Frontal cortex (tissue), 4 donors: ENCODE data around the gene EMX1. TPM values are rescaled to one million over a fixed set of nuclear protein-coding genes. Genes with fewer than 3 reads are reported as not detected.

Experiments used
- DNase-seq, 2 donors: peaks; one replicate each; pipeline ENCODE4 v3.0.0; 2012; ENCODE audit warnings: low spot score in 2 of 2
- FAIRE-seq: peaks from 2 replicates; lab custom pipeline; 2012; peaks lifted over from hg19 to GRCh38; lab: Jason Lieb, UNC
- total RNA-seq: library from RNA; depleted of rRNA; stranded (reverse); fragments of >200 nt; gene quantifications from one replicate; pipeline ENCODE4 v1.2.3, GENCODE V29; 2014
- donor health status: control.
- donor health status: control.
- donor health status: control.

Gene EMX1
- total RNA-seq, 1 donor from 2014 or later, result 11.8 TPM

GRCh38 chr2:72969706-72970105 is 52.4 kb downstream of the EMX1 start:
- FAIRE-seq, result no peak
- no peak for DNase-seq

- FAIRE-seq, result no peak
- no peak for DNase-seq
These were observed 53.7 kb downstream of the EMX1 start for GRCh38 chr2:72971036-72971435.

- DNase-seq (no peak), FAIRE-seq (no peak)
These were observed 55.2 kb downstream of the EMX1 start for GRCh38 chr2:72972352-72973136.

GRCh38 chr2:72973137-72973535 is 55.8 kb downstream of the EMX1 start:
- DNase-seq (no peak), FAIRE-seq (no peak)

- DNase-seq, result peak in 1 of 2 donors; percentile 66
- FAIRE-seq, result no peak
These were observed 56.5 kb downstream of the EMX1 start for GRCh38 chr2:72973566-72974435.

DNA sequence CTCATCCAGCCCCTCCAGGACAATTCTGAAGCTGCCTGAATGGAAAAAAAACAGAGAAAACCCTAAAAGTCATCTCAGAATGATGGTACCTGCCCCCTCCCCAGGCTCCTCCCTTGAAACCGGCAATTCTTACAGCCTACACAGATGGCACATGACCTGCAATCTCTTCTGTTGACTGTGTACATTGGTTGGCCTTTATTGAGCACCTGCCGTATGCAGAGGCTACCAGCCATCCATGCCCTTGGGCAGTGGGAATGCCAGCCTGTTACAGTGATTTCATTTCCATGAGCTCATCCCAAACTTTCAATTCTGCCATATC is 57.1 kb downstream of the EMX1 start:
- DNase-seq, result no peak
- no peak for FAIRE-seq

- DNase-seq (no peak), FAIRE-seq (no peak)
These were observed 57.7 kb downstream of the EMX1 start for GRCh38 chr2:72975017-72975416.

GRCh38 chr2:72979896-72980295 is 62.6 kb downstream of the EMX1 start:
- FAIRE-seq, result no peak
- DNase-seq, result no peak

GRCh38 chr2:72980535-72981217 is 63.4 kb downstream of the EMX1 start:
- DNase-seq (no peak), FAIRE-seq (no peak)

- FAIRE-seq (no peak), DNase-seq (no peak)
These were observed 64.2 kb downstream of the EMX1 start for GRCh38 chr2:72981536-72981935.

- DNase-seq (no peak), FAIRE-seq (no peak)
These were observed 64.9 kb downstream of the EMX1 start for GRCh38 chr2:72982219-72982618.

- DNase-seq, result no peak
- FAIRE-seq, result no peak
These were observed 65.6 kb downstream of the EMX1 start for GRCh38 chr2:72982781-72983499.

GRCh38 chr2:72983500-72984161 is 66.3 kb downstream of the EMX1 start:
- no peak for FAIRE-seq
- DNase-seq, result no peak

DNA sequence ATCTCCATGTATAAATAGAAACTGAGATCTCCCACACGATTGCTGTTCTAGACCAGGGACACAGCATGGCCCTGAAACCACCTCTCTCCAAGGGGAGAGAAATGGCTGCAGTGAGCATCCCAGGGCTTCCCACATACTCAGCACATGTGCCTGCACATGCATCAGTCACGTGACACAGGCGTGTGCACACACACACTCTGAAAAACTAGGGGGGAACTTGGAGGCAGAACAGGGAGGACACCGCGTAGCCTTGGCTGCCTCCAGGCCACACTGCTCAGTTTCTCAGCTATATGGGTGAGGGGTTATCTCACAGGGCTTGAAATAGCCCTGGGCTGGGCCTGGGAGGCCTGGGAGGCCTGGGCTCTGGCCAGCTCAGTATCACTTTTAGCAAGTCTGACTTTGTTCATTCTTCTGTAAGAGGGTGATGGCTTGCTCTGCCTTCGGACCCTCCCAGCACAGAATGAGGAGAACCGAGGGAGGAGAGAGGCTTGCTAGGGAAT is 66.9 kb downstream of the EMX1 start:
- no peak for FAIRE-seq
- no peak for DNase-seq

Other genes starting within 250 kb of the EMX1 start
- 232 TPM for gene EXOC6B, start 91.5 kb upstream of the EMX1 start, total RNA-seq
- gene SPR, start 30.1 kb upstream of the EMX1 start, total RNA-seq, result 1.6 TPM
- 12.2 TPM for gene SFXN5, start 154.2 kb downstream of the EMX1 start, total RNA-seq
- 5.7 TPM for gene RAB11FIP5, start 195.4 kb downstream of the EMX1 start, total RNA-seq